ENCODE measurements around the gene UTS2R. TPM values are rescaled to one million over a fixed set of nuclear protein-coding genes. Genes with fewer than 3 reads are reported as not detected.

UTS2R gene
- polyA plus RNA-seq, 3 donors, result not detected

GRCh38 chr17:82353484-82353883, 18.1 kb upstream of the UTS2R start:
- Mint-ChIP-seq H3K9me3 (no peaks in the 10 kb centered on the region), H3K27me3 (ENCODE audit: low read depth in 3 of 3) (peaks cover 7 to 17% (median 11%) of the 10 kb centered on the region in 3 donors), H3K4me3 (no peak overlapping the region), H3K4me1 (peaks cover 4% of the 10 kb centered on the region), H3K27ac (peak overlapping the region in 1 of 7 donors; percentile 15), H3K36me3 (no peaks in the 10 kb centered on the region)
- H2AFZ ChIP-seq (ENCODE audit: insufficient read depth, low read depth, low read length, poor library complexity, severe bottlenecking), result no peak overlapping the region
- no peak overlapping the region for H3K4me3 ChIP-seq (replicated peaks in 1 of 3; ENCODE audit: low read depth in 2 of 3, low read length in 3 of 3)
- no peaks in the 10 kb centered on the region for H4K20me1 ChIP-seq (ENCODE audit: insufficient read depth, low read length)
- H3K79me2 ChIP-seq (ENCODE audit: insufficient read depth, low read length), result no peaks in the 10 kb centered on the region
- no peaks in the 10 kb centered on the region for H3K9me3 ChIP-seq (replicated peaks in 1 of 2; ENCODE audit: control insufficient read depth in 1 of 2, insufficient read depth in 1 of 2, low read length in 2 of 2)
- no peak overlapping the region for H3K27ac ChIP-seq (ENCODE audit: low read depth in 1 of 2, low read length in 2 of 2)
- H3K4me2 ChIP-seq (replicated peaks; ENCODE audit: extremely low read depth, low read length, poor library complexity, severe bottlenecking), result no peak overlapping the region
- 87% methylated on average over 5 of the region's 8 CpGs for WGBS (ENCODE audit: insufficient coverage)
- intact Hi-C loops (cut with micrococcal nuclease), result loop anchor here (5.0 to 10.0 kb wide), 3 partner anchors 59 to 421 kb away; no protein-coding TSS in a partner anchor
- no peaks in the 10 kb centered on the region for H3K36me3 ChIP-seq (replicated peaks in 1 of 2; ENCODE audit: control insufficient read depth in 1 of 2, insufficient read depth in 2 of 2, low read length in 2 of 2)
- no peak for TF ChIP-seq CTCF (IDR thresholded peaks at IDR 0.05)
- H3K4me1 ChIP-seq (ENCODE audit: control insufficient read depth in 1 of 2, insufficient read depth in 2 of 2, low read length in 2 of 2), result no peaks in the 10 kb centered on the region
- H3K27me3 ChIP-seq (ENCODE audit: control insufficient read depth in 2 of 2, insufficient read depth in 2 of 2, low read length in 2 of 2), result no peaks in the 10 kb centered on the region
- no peak for DNase-seq
- no peak overlapping the region for H3K9ac ChIP-seq (ENCODE audit: insufficient read depth, low read length, poor library complexity, severe bottlenecking)

GRCh38 chr17:82354804-82355308, 16.7 kb upstream of the UTS2R start:
- Histone ChIP-seq H3K4me2 (replicated peaks; ENCODE audit: extremely low read depth, low read length, poor library complexity, severe bottlenecking) (no peak overlapping the region), H3K9ac (ENCODE audit: insufficient read depth, low read length, poor library complexity, severe bottlenecking) (no peak overlapping the region), H4K20me1 (ENCODE audit: insufficient read depth, low read length) (no peaks in the 10 kb centered on the region), H3K27me3 (ENCODE audit: control insufficient read depth in 2 of 2, insufficient read depth in 2 of 2, low read length in 2 of 2) (no peaks in the 10 kb centered on the region), H3K4me1 (ENCODE audit: control insufficient read depth in 1 of 2, insufficient read depth in 2 of 2, low read length in 2 of 2) (peaks cover 4% of the 10 kb centered on the region in 2 donors), H3K36me3 (replicated peaks in 1 of 2; ENCODE audit: control insufficient read depth in 1 of 2, insufficient read depth in 2 of 2, low read length in 2 of 2) (no peaks in the 10 kb centered on the region), H3K9me3 (replicated peaks in 1 of 2; ENCODE audit: control insufficient read depth in 1 of 2, insufficient read depth in 1 of 2, low read length in 2 of 2) (peaks cover 0 to 3% of the 10 kb centered on the region in 2 donors), H3K4me3 (replicated peaks in 1 of 3; ENCODE audit: low read depth in 2 of 3, low read length in 3 of 3) (no peak overlapping the region), H2AFZ (ENCODE audit: insufficient read depth, low read depth, low read length, poor library complexity, severe bottlenecking) (no peak overlapping the region), H3K27ac (ENCODE audit: low read depth in 1 of 2, low read length in 2 of 2) (no peak overlapping the region), H3K79me2 (ENCODE audit: insufficient read depth, low read length) (no peaks in the 10 kb centered on the region)
- Mint-ChIP-seq H3K27me3 (ENCODE audit: low read depth in 3 of 3) (peaks cover 11 to 21% (median 15%) of the 10 kb centered on the region in 3 donors), H3K27ac (no peak overlapping the region), H3K36me3 (no peaks in the 10 kb centered on the region), H3K4me3 (no peak overlapping the region), H3K9me3 (peaks cover 0 to 6% (median 0%) of the 10 kb centered on the region in 7 donors), H3K4me1 (peaks cover 9% of the 10 kb centered on the region)
- no peak for TF ChIP-seq CTCF (IDR thresholded peaks at IDR 0.05)
- 94% methylated on average over 4 of the region's 7 CpGs for WGBS (ENCODE audit: insufficient coverage)
- intact Hi-C loops (cut with micrococcal nuclease), result loop anchor here (5.0 to 10.0 kb wide), 4 partner anchors 57 to 420 kb away; no protein-coding TSS in a partner anchor
- no peak for DNase-seq

Measured in CD14-positive monocyte (primary cell).